NCI-H446 (cell line): ENCODE results near the gene MMS19.
A peak's percentile ranks its signal among the peaks of the same experiment; 100 is the strongest.
"Not testable (repeated sequence)": the region's sequence is repeated elsewhere in the genome, so short reads cannot be mapped to it uniquely, and the experiment has no call there.

Source experiments
- DNase-seq, 2 experiments: peaks; one replicate each; lab custom pipeline; 2025; lab: John Stamatoyannopoulos, UW

Gene MMS19

GRCh38 chr10:97502916-97503315 is 4.7 kb upstream of the MMS19 start:
- DNase-seq: no peak

- DNase-seq: no peak
Observed at GRCh38 chr10:97500297-97500575, 2.0 kb upstream of the MMS19 start.

GRCh38 chr10:97499561-97500296 is 1.5 kb upstream of the MMS19 start:
- DNase-seq: peak in 1 of 2 experiments; percentile 2

GRCh38 chr10:97498841-97499560 is 779 bp upstream of the MMS19 start, which contains the start of gene UBTD1:
UBTD1 (plus strand) TSS chr10:97498924; CDS start chr10:97499204, 280 bp downstream.
- DNase-seq: peak in 1 of 2 experiments; percentile 5

GRCh38 chr10:97497572-97498075 is 598 bp downstream of the MMS19 start:
- peak; percentile 14 to 80 for DNase-seq

GRCh38 chr10:97494863-97495506 is 3.2 kb downstream of the MMS19 start:
- DNase-seq: no peak

- no peak for DNase-seq
Observed at GRCh38 chr10:97494151-97494550, 4.1 kb downstream of the MMS19 start.

- peak; percentile 12 to 61 for DNase-seq
Observed at GRCh38 chr10:97490592-97490991, 7.6 kb downstream of the MMS19 start.

- no peak for DNase-seq
Observed at GRCh38 chr10:97485647-97486281, 12.5 kb downstream of the MMS19 start.

GRCh38 chr10:97483921-97484320 is 14.3 kb downstream of the MMS19 start:
- no peak for DNase-seq

GRCh38 chr10:97483506-97483905 is 14.7 kb downstream of the MMS19 start:
- DNase-seq: no peak

GRCh38 chr10:97482381-97482780 is 15.8 kb downstream of the MMS19 start:
- no peak for DNase-seq

- no peak for DNase-seq
Observed at GRCh38 chr10:97481071-97481470, 17.2 kb downstream of the MMS19 start.

GRCh38 chr10:97479939-97480338 is 18.3 kb downstream of the MMS19 start:
- no peak for DNase-seq

- DNase-seq: not testable (repeated sequence)
Observed at GRCh38 chr10:97479410-97479809, 18.8 kb downstream of the MMS19 start.

GRCh38 chr10:97475936-97476594 is 22.2 kb downstream of the MMS19 start:
- no peak for DNase-seq

GRCh38 chr10:97474918-97475317 is 23.3 kb downstream of the MMS19 start:
- no peak for DNase-seq

GRCh38 chr10:97468781-97469180 is 29.4 kb downstream of the MMS19 start:
- DNase-seq: not testable (repeated sequence)

- no peak for DNase-seq
Observed at GRCh38 chr10:97468162-97468561, 30.1 kb downstream of the MMS19 start.

GRCh38 chr10:97466755-97467154 is 31.5 kb downstream of the MMS19 start:
- DNase-seq: no peak

- no peak for DNase-seq
Observed at GRCh38 chr10:97465982-97466381, 32.2 kb downstream of the MMS19 start.

- DNase-seq: no peak
Observed at GRCh38 chr10:97464226-97464625, 34.0 kb downstream of the MMS19 start.
